Gastrocnemius medialis (tissue), 4 donors: ENCODE measurements around the gene LSG1. TPM values are rescaled to one million over a fixed set of nuclear protein-coding genes. Genes with fewer than 3 reads are reported as not detected.
"Not testable (repeated sequence)": the region's sequence is repeated elsewhere in the genome, so short reads cannot be mapped to it uniquely, and the experiment has no call there.

Experiments used
- ATAC-seq, 2 donors: fragments of 150-250 bp; one replicate each; pipeline ENCODE4 v1.9.1; 2016
- DNase-seq, 2 donors: peaks; one replicate each; pipeline ENCODE4 v3.0.0-alpha.2; 2019
- H3K27ac ChIP-seq, 4 donors: fragments of 200-600 bp; sonication (generic); 1 replicate in 1 of 4; 2 replicates in 3 of 4; pipeline ENCODE4 v1.5.1; 2016 to 2018; ENCODE audit warnings: mild to moderate bottlenecking in 2 of 4, moderate library complexity in 1 of 4
- H3K27me3 ChIP-seq, 3 donors: fragments of 200-600 bp; sonication (generic) in 2 of 3; 1 replicate in 1 of 3; 2 replicates in 2 of 3; pipeline versions ENCODE4 v1.5.1 to v1.6.0; 2016 to 2019; ENCODE audit warnings: mild to moderate bottlenecking in 1 of 3, moderate library complexity in 1 of 3
- H3K36me3 ChIP-seq, 2 donors: fragments of 200-600 bp; sonication (generic) in 1 of 2; one replicate each; pipeline ENCODE4 v1.5.1; 2017 to 2018
- H3K4me1 ChIP-seq, 2 donors: fragments of 200-600 bp; sonication (generic) in 1 of 2; one replicate each; pipeline ENCODE4 v1.5.1; 2016 to 2017; ENCODE audit warnings: mild to moderate bottlenecking in 2 of 2
- H3K4me3 ChIP-seq, 4 donors: fragments of 200-600 bp; sonication (generic) in 3 of 4; 1 replicate in 1 of 4; 2 replicates in 3 of 4; pipeline ENCODE4 v1.5.1; 2016 to 2019; ENCODE audit warnings: mild to moderate bottlenecking in 2 of 4
- H3K9me3 ChIP-seq, 3 donors: fragments of 200-600 bp; sonication (generic) in 2 of 3; 1 replicate in 1 of 3; 2 replicates in 2 of 3; pipeline ENCODE4 v1.5.1; 2016 to 2019
- CTCF ChIP-seq, 5 experiments: fragments of 450-650 bp in 3 of 5; fragments of 200-600 bp in 2 of 5; sonication (generic) in 2 of 5; IDR thresholded peaks in 4 of 5; conservative IDR thresholded peaks in 1 of 5; 1 replicate in 4 of 5; 2 replicates in 1 of 5; pipeline ENCODE4 v1.5.1; 2016 to 2019; ENCODE audit warnings: antibody characterized with exemption in 5 of 5, mild to moderate bottlenecking in 3 of 5, moderate library complexity in 3 of 5
- POLR2A ChIP-seq, 2 donors: fragments of 450-650 bp; IDR thresholded peaks; one replicate each; pipeline ENCODE4 v1.6.1; 2017; ENCODE audit warnings: antibody characterized with exemption in 2 of 2, mild to moderate bottlenecking in 2 of 2, moderate library complexity in 2 of 2
- in situ Hi-C, 4 donors: fragments of 200-750 bp; cut with MboI; loops; one replicate each; pipeline versions ENCODE4 v1.15.0 to v1.8.0; 2017; ENCODE audit warnings: low sequenced_read_pairs in 4 of 4
- intact Hi-C: fragments of 100-400 bp; cut with DNase I; formaldehyde crosslinking; loops from one replicate; pipeline ENCODE4 v1.15.1; 2023; ENCODE audit warnings: low total_unique reads
- total RNA-seq, 4 donors: library from RNA; depleted of rRNA; stranded (reverse); fragments of >200 nt; gene quantifications; one replicate each; pipeline versions ENCODE4 v1.1.0 to v1.2.3, GENCODE V29; 2016

Gene LSG1
- total RNA-seq, 4 donors from 2014 or later: 23.2 to 38.4 (median 28.0) TPM

- TF ChIP-seq POLR2A (IDR thresholded peaks at IDR 0.05) (no peak), CTCF (IDR thresholded peaks at IDR 0.05 in 4 of 5, conservative IDR thresholded peaks at IDR 0.05 in 1 of 5) (no peak)
These were observed 39.7 kb downstream of the LSG1 start for GRCh38 chr3:194632226-194632808.

GRCh38 chr3:194631696-194632095 lies 40.3 kb downstream of the LSG1 start:
- in situ Hi-C loops (no loop called here), intact Hi-C loops (no loop called here)
- DNase-seq (no peak), ATAC-seq (no peak)
- H3K9me3 ChIP-seq: no peaks in the 10 kb centered on the region
- no peaks in the 10 kb centered on the region for H3K27me3 ChIP-seq
- no peaks in the 10 kb centered on the region for H3K4me1 ChIP-seq
- H3K27ac ChIP-seq: peak overlapping the region in 1 of 4 donors; percentile 70
- TF ChIP-seq POLR2A (IDR thresholded peaks at IDR 0.05) (no peak), CTCF (IDR thresholded peaks at IDR 0.05 in 4 of 5, conservative IDR thresholded peaks at IDR 0.05 in 1 of 5) (no peak)
- no peak overlapping the region for H3K4me3 ChIP-seq
- no peaks in the 10 kb centered on the region for H3K36me3 ChIP-seq

More at GRCh38 chr3:194632226-194632808, 39.7 kb downstream of the LSG1 start:
- Histone ChIP-seq H3K27ac (peak overlapping the region in 3 of 4 donors; percentile 38 to 70 (median 69)), H3K4me1 (no peaks in the 10 kb centered on the region), H3K9me3 (no peaks in the 10 kb centered on the region), H3K36me3 (no peaks in the 10 kb centered on the region), H3K27me3 (no peaks in the 10 kb centered on the region), H3K4me3 (peak overlapping the region; percentile 40 to 63 (median 55))
- DNase-seq: no peak
- in situ Hi-C loops (no loop called here), intact Hi-C loops (no loop called here)
- ATAC-seq: no peak

GRCh38 chr3:194630681-194631080 lies 41.3 kb downstream of the LSG1 start:
- DNase-seq, H3K4me3 ChIP-seq, H3K4me1 ChIP-seq, intact Hi-C loops, H3K36me3 ChIP-seq, H3K27me3 ChIP-seq, H3K9me3 ChIP-seq, H3K27ac ChIP-seq, in situ Hi-C loops, ATAC-seq: not testable (repeated sequence)

- intact Hi-C loops: no loop called here
- no peaks in the 10 kb centered on the region for H3K4me1 ChIP-seq
- H3K27me3 ChIP-seq: no peaks in the 10 kb centered on the region
- H3K4me3 ChIP-seq: no peak overlapping the region
- DNase-seq: no peak
- TF ChIP-seq CTCF (IDR thresholded peaks at IDR 0.05 in 4 of 5, conservative IDR thresholded peaks at IDR 0.05 in 1 of 5): no peak
- no peak for TF ChIP-seq POLR2A (IDR thresholded peaks at IDR 0.05)
- H3K27ac ChIP-seq: no peak overlapping the region
- in situ Hi-C loops: no loop called here
- H3K36me3 ChIP-seq: no peaks in the 10 kb centered on the region
- no peak for ATAC-seq
- H3K9me3 ChIP-seq: no peaks in the 10 kb centered on the region
These were observed 47.0 kb downstream of the LSG1 start for GRCh38 chr3:194624956-194625355.

- ATAC-seq: no peak
- no peaks in the 10 kb centered on the region for H3K9me3 ChIP-seq
- intact Hi-C loops (no loop called here), in situ Hi-C loops (no loop called here)
- no peak overlapping the region for H3K27ac ChIP-seq
- no peaks in the 10 kb centered on the region for H3K27me3 ChIP-seq
- no peaks in the 10 kb centered on the region for H3K4me1 ChIP-seq
- no peak overlapping the region for H3K4me3 ChIP-seq
- no peak for TF ChIP-seq CTCF (IDR thresholded peaks at IDR 0.05 in 4 of 5, conservative IDR thresholded peaks at IDR 0.05 in 1 of 5)
- no peak for TF ChIP-seq POLR2A (IDR thresholded peaks at IDR 0.05)
- no peak for DNase-seq
- H3K36me3 ChIP-seq: no peaks in the 10 kb centered on the region
These were observed 48.3 kb downstream of the LSG1 start for GRCh38 chr3:194623449-194624290.
